ENCODE measurements around the gene TPRN.

TPRN gene

GRCh38 chr9:137206602-137207001, 6.1 kb upstream of the TPRN start:
- no peak for DNase-seq

GRCh38 chr9:137205126-137206069, 4.9 kb upstream of the TPRN start, which contains the start of the genes NDOR1 and TMEM203:
Gene NDOR1 (plus strand): TSS chr9:137205700. CDS start chr9:137205778, 78 bp downstream.
Gene TMEM203 (minus strand): TSS chr9:137205648. CDS start chr9:137205414, 234 bp downstream.
- DNase-seq: peak; percentile 82 to 93 (median 88)

- DNase-seq: no peak
Observed at GRCh38 chr9:137204731-137205125, 4.2 kb upstream of the TPRN start.

GRCh38 chr9:137202966-137203365, 2.4 kb upstream of the TPRN start:
- DNase-seq: no peak

GRCh38 chr9:137201205-137201868, 796 bp upstream of the TPRN start:
- no peak for DNase-seq

- no peak for DNase-seq
Observed at GRCh38 chr9:137199411-137200121, 975 bp downstream of the TPRN start.

GRCh38 chr9:137198902-137199283, 1.6 kb downstream of the TPRN start:
- no peak for DNase-seq

- no peak for DNase-seq
Observed at GRCh38 chr9:137198051-137198901, 2.3 kb downstream of the TPRN start.

GRCh38 chr9:137195525-137196220, 4.9 kb downstream of the TPRN start:
- no peak for DNase-seq

GRCh38 chr9:137194909-137195308, 5.6 kb downstream of the TPRN start:
- DNase-seq: no peak

GRCh38 chr9:137194388-137194787, 6.2 kb downstream of the TPRN start:
- no peak for DNase-seq

- no peak for DNase-seq
Observed at GRCh38 chr9:137193771-137194170, 6.8 kb downstream of the TPRN start.

- DNase-seq: no peak
Observed at GRCh38 chr9:137192859-137193258, 7.7 kb downstream of the TPRN start.

GRCh38 chr9:137192448-137192780, 8.1 kb downstream of the TPRN start:
- no peak for DNase-seq

- DNase-seq: no peak
Observed at GRCh38 chr9:137191691-137192447, 8.7 kb downstream of the TPRN start.

GRCh38 chr9:137191245-137191644, 9.3 kb downstream of the TPRN start:
- no peak for DNase-seq

- DNase-seq: no peak
Observed at GRCh38 chr9:137190315-137190856, 10.2 kb downstream of the TPRN start.

GRCh38 chr9:137189297-137190295, 10.9 kb downstream of the TPRN start:
- no peak for DNase-seq

All from activated CD4-positive, CD25-positive, alpha-beta regulatory T cell (primary cell).